Measurements from ENCODE around the gene ZFAND3.

ZFAND3 gene

DNA sequence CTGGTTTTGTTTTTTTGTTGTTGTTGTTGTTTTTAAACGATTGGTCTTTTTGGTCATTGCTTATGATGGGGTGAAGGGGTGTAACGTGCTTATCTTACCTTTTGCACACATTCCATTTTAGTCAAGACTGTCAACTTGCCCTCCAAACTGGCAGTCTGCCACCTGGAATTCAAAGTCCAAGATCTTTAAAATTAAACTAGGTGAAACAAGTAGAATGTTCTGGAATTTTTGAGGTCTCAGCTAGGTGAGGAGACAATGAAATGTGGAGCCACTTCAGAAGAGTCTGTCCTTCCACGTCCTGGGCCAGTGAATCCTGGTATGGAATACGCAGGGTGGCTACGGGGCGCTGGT, 344.6 kb downstream of the ZFAND3 start:
- DNase-seq (ENCODE audit: low spot score) (no peak), FAIRE-seq (no peak)

DNA sequence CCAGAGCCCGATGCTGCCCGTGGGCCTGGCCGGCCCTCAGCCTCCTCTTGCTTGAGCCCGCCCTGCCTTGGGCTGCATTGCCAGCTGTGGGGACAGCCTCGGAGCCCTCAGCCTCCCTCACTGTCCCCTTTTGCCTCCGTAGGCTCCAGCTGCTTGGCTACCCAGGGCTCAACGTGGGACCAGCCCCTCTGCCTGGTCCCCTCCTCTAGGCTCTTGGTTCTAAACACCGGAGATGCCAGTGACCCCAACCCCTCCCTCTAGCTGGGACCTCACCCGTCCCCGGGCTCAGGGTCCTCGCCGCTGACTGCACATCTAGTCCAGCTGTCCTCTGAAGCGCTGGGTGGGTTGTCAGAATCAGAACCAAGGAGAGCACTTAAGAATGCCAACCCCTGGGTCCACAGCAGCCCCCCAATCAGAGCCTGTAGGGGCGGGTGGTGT, 345.2 kb downstream of the ZFAND3 start:
- FAIRE-seq = no peak

DNA sequence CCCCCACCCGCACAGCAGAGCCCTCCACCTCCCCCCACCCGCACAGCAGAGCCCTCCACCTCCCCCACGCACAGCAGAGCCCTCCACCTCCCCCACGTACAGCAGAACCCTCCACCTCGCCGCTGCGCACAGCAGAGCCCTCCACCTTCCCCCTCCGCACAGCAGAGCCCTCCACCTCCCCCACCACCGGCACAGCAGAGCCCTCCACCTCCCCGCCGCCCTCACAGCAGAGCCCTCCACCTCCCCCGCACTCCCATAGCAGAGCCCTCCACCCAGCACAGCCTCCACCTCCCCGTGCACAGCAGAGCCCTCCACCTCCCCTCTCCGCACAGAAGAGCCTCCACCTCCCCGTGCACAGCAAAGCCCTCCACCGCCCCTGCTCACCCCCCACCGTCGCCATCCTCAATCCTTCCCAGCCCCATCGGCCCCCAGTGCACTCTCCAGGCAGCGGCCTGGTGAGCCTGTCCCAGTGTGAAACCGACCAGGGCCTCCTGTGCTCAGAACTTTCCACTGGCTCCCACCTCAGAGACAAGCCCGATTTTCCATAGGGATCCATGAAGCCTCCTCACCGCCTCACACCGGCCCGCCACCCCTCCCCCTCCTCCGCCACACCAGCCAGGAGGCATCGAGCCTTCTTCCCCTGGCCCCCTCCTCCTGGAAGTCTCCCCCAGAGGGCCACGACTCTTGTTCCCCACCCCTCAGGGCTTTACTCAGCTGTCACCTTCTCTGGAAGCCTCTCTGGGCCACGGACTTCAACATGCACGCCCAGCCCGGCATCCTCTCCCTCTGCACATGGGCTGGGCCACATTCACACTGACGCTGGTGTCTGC, 347.1 kb downstream of the ZFAND3 start:
- FAIRE-seq (no peak), DNase-seq (ENCODE audit: low spot score) (no peak)

More for the DNA sequence above, 345.2 kb downstream of the ZFAND3 start:
- no peak for DNase-seq (ENCODE audit: low spot score)

DNA sequence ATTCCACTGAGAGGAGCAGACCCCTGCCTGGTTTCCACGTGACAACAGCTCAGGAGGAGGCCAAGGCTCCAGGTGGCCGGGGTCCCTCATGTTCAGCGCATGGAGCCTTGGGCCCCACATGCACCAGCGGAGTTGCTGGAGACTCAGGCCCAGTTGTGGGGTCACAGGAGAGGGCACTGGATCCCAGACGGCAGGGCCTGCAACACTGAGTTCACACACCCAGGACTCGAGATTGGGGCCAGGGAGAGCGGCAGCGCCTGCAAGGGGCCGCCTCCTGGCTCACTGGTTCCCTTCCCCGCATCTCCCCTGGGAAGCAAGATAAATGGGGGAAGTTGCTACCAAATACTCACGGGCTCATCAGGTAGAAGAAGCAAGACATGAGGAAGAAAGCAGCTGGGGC, 348.1 kb downstream of the ZFAND3 start:
- FAIRE-seq (no peak), DNase-seq (ENCODE audit: low spot score) (no peak)

DNA sequence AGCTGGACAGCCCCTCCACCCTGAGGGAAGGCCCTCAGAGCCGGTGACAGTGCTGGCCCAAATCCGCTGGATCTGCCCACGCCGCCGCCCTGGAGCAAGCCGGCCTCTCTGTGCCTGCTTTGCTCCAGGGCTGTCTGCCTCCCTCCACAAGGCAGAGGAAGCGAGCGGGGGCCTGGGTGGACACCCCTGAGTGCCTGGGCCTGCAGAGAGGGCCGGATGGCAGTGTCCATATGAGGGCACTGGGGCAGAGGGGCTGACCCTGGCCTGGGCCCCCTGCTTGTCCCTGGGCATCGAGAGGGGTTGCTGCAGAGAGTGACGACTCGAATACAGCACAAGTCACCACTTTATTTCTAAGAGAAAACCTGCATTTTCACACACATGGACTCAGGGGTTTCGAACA, 348.6 kb downstream of the ZFAND3 start:
- DNase-seq (ENCODE audit: low spot score) (no peak), FAIRE-seq (no peak)

DNA sequence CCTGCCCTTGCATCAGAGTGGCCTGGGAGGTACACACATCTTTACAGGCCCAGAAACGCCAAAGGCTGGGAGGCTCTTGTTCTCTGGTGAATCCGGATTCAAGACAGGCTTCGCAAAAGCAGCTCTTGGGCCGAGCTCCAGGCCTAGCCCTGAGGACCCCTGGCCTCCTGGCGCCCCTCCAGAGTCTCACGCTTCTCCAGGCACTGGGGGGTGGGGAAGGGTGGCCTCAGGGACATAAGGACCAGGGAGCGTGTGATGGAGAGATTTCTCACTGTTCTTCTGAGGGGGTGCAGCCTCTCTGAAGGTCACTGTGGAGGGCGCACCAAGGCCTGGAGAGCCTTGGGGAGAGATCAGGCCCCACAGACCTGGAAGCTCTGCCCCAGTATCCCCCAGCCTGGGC, 349.2 kb downstream of the ZFAND3 start:
- FAIRE-seq = no peak
- no peak for DNase-seq (ENCODE audit: low spot score)

DNA sequence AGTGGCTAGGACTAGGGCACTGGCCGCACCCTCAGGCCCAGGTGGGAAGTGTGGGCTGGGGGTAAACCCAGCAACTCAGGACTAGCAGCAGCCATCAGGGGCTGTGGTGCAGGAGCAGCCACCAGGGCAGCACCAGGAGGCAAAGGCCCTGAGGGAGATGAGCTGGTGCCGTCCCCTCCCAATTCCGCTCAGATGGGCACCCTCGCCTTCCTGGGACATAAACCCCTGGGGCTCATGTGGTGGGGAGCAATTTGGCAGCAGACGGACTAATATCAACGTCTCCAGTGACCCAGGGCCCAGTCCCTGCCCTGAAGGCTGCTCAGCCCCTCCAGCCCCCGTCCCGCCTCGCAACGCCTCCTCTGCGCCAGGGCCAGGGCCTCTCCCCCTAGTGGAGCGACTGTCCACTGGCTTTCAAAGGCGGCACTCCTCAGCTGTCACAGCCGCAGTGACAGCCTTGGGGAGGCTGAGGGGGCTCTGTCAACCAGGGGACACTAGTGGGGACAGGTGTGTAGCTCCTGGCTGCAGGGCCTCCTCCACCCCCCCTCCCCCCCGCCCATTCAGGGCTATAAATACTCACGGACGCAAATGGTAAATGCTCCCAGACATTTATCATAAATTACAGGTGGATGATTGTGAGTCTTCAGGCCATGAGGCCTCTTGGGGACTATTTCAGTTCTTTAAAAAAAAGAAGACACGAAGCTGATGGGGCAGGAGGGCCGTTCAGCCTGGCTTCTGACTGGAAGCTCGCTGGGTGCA, 349.9 kb downstream of the ZFAND3 start:
- DNase-seq (ENCODE audit: low spot score) (no peak), FAIRE-seq (no peak)

DNA sequence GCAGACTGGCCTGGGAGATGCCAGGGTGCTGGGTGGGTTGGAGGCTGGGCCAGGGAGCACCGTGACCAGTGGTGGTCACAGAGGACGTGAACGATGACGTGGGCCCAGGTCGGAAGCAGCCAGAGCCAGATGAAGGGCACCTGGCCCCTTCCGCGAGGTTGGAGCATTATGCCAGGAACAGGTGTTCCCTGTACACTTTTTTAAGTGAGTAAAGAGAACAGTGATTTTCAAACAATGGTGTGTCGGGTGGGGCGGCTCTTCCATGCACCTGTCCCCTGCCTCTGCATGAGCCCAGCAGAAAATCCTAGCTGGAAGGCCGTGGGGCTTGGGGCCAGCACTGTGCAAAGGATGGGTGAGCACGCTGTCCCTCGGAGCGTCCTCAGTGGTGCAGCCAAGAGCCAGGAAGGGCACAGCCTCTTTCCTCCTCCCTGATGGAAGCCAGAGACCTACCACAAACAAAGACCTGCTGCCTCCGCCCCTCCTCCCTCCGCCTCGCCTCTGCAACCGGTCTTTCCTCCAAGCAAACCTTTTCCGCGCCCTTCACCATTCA, 350.5 kb downstream of the ZFAND3 start:
- no peak for FAIRE-seq
- DNase-seq (ENCODE audit: low spot score) = no peak

DNA sequence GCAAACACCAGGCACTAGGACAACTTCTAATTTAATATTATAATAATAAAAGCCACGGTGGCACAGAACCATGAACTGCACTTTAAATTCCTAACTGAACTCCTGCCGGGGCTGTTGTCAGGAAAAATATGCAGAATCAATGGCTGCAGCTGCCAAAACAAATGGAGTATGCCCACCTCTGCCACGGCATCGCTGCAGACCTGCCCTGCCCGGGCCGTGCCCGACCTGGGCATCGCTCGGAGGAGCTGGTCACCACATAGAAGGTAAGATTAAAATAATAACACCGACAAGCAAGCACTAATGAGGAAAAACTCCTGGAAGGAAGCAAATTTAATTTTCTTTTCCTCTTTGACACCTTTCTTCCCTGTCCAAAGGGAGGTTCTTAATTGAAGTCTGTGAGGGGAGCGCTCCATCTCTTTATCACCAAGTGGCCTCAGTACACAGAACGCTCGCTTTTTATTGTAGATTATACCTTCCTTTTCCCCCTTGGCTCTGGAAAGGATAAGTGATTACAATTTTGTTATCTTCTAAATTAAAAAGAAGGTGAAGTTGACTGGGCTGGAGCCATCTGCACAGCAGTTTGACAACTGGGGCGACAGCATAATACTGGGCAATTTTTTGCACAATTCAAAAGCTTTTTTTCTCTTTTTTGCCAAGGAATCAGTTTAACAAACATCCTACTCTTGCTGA, 351.3 kb downstream of the ZFAND3 start:
- FAIRE-seq = no peak

DNA sequence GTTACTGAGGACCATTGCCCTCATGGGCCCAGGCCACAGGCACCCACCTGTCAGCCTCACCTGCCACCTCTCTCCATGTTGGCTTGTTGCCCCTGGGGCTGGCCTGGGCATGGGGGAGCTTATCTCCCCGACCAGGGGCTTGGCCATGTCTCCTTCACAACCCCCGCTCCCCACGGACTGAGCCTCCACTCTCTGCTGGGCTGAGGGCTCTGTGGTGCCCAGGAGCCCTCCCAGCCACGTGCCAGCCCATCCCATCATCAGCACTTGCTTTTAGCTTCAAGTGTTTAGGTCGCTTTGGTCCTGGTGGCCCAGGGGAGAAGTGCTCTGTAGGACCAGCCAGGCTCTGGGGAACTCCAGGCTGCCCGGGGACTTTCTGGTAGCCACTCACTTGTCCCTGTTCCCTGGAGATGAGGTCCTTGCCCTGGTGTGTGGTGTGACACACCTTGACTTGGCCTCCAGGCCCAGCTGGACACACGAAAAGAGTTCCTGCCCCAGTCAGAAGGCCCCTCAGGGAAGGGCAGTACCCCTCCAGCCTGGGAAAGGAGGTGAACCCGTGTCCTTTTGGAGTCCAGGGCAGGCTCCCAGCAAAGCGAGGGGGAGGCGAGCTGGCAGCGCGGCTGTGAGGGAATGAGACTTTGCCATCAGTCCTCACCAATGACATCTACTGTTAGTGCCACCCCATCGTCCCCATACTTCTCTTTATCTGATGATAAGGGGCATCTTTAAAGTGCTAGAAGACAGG, 352.6 kb downstream of the ZFAND3 start:
- FAIRE-seq (no peak), DNase-seq (ENCODE audit: low spot score) (no peak)

More for the DNA sequence above, 351.3 kb downstream of the ZFAND3 start:
- no peak for DNase-seq (ENCODE audit: low spot score)

DNA sequence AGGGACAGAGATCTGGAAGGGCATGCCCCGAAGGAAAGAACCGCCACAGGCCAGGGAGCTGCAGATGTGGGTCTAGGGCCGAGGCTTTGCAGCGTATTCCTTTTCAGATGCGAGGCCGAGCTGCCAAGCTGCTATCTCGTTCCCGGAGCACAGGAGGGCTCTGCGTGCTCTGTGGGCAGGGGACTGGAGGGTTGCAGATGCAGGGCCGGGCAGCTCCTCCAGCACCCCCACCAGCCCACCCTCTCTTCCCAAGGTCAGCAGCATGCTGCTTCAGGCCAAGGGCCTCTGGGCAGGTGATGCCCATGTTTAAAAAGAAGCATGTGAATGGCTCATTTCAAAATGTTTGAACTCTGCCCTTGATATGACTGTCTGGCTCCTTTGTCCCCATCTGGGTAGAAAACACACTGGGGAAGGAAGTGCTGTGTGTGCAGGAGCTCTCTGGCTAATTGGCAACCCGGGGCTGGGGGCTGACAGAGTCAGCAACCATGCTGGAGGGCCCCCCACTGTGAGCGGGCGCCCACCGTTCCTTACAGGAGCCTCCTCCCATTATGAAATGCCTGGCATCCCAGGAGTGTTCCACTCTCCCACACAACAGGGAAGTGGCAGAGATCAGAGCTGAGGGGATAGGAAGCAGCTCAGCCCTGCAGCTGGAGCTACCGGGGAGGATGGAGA, 353.3 kb downstream of the ZFAND3 start:
- DNase-seq (ENCODE audit: low spot score) (no peak), FAIRE-seq (no peak)

DNA sequence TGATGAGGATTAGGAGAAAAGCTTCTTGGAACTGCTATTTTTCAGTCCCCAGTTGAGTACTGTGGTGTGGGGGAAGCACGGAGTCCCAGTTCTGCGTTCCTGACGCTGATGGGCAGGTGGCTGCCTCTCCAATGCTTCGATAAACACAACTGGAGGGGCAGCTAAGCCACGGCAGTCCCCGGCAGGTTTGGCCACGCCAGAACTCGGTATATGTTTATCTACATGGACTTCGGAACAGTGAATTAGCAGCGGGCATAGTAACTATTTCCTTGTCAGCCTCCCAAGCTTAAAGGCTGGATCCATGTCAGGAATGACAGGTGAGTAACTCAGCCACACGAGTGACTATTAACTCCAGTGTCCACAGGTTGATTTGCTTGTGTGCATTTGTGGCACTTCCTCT, 354.4 kb downstream of the ZFAND3 start:
- FAIRE-seq = no peak
- no peak for DNase-seq (ENCODE audit: low spot score)

DNA sequence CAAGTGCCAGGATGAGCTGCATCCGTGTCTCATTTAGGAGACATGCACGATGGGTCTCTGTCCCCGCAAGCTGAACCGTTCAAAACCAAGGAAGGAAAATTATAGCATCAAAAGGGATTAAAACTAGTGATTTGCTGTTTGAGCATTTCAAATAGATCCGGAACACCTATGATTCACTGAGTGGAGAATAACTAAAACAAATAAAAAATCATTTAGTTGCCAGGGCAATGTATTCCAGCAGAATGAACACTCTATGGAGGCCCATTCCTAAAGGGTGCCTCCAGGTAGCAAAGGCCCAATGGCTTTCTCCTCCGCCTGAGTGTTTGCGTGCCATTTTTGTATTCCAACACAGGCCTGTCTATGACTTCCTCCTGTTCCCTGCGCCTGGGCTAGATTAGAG, 354.8 kb downstream of the ZFAND3 start:
- no peak for FAIRE-seq
- DNase-seq (ENCODE audit: low spot score) = no peak

DNA sequence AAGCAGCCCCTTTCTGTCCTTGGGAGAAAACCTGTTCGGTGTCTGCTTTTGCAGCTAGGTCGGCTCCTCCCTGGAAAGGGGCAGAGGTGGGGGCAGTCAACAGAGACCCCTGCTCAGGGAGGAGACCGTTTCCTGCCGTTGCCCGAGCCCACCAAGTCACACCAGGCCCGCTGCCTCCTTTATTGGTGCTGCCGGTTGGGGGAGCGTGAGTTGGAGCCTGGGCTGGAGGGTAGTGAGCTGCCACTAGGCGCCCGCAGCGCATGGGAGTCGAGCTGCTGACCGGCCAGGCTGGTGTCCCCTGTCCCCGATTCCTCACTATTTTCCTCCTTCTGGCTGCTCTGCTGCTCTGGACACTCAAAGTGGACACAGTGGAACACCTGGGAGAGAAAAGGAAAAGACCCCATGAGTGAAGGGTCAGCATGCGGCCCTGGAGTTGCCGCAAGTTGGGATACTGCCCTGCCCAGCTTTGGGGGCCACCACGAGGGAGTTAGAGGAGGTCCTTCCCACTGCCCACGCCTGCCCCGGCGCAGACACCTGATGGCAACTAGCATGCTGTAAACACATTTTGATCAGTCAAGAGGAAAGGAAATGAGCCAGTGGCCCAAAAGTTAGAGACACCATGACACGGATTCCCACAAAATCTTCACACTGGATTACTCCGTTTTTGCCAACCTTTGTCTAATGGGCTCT, 355.4 kb downstream of the ZFAND3 start:
- no peak for DNase-seq (ENCODE audit: low spot score)
- no peak for FAIRE-seq

DNA sequence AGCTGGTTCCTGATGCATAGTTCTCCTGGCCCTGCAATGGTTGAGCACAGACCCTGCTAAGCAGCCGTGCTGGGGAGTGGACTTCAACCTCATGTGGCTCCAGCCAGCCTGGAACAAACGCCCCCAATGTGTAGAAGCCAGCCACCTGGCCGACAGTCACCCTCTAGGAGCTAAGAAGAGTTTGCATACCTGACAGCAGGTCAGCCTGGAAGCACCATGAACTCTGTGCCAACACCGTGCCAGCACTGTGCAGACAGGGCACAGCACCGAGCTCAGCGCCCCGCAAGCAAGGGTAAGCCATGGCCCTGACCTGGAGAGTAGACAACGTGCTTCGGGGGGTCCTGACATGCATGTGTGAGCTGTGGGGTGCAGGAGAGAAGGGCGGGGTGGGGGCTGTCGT, 356.3 kb downstream of the ZFAND3 start:
- FAIRE-seq = no peak

DNA sequence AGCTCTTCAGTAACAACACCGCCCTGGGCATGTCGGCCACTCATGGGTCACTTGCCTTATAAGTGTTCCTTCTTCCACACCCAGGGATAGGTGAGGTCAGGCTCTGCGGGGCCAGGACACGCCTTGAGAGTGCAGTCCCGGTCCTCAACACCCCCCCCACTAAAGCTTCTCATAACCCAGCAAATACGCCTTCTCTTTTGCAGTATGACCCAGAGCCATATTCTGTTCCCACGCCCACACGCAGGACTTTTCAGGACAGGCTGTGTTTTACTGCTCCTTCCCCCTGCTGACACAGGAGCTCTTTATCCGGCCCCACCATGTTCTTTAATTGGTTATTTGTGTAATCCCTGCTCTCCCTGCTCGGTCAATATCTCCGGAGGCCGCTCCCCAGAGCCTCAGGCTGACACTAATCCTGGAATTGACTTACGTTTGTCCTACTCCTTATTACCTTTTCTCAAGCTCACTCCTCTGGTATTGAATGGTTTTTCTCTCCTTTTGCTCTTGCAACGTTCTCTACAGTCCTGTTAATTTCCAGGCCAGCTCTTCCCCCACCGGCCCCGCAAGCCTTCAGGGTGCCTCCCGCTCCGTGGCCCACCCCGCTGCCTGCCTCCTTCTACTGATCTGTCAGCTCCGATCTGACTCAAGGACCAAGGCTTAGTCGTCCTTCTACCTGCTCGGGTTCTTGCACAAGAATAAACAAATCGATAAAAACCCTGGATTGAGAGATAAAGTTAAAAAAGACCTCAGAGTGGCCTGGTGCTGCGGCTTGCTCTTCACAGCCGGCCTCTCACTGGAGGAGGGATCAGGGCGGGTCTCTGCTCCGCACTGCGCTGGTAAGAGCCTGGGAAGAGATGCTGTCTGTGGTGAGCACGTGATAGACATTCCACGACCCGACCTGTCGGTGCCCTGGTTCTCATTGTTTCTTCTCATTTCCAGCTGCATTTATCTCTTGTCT, 357.5 kb downstream of the ZFAND3 start:
- DNase-seq (ENCODE audit: low spot score) = no peak
- no peak for FAIRE-seq

More for the DNA sequence above, 356.3 kb downstream of the ZFAND3 start:
- DNase-seq (ENCODE audit: low spot score) = no peak

DNA sequence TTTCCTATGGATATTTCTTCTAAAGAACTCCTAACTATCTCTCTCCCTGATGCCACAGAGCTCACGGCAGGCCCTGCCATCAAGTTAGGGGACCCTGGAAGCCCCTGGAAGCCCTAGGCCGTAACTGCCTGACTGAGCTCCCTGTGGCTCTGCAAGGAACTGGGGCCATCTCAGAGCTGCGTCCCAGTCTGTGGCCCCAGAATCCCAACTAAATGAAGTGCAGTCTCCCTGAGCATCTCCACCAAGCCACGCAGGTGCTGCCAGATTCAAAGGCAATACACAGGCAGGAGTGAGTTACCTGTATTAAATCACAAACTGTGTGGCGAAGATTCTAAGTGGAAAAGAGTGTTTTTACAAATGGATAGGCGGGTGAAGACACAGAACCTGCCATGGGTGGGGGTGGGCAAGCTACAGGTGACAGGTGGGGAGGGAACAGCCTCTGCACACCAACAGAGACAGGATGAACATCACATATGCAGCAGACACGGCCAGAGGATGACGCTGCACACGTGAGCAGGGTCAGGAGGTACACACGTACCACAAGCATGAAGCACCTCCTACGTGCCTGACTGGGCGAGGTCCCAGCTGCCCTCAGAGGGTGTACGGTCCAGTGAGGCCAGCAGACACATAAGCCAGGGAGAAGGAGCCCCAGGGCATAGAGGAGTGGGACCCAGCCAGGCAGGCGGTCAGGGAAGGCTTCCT, 358.5 kb downstream of the ZFAND3 start:
- FAIRE-seq = no peak
- no peak for DNase-seq (ENCODE audit: low spot score)

DNA sequence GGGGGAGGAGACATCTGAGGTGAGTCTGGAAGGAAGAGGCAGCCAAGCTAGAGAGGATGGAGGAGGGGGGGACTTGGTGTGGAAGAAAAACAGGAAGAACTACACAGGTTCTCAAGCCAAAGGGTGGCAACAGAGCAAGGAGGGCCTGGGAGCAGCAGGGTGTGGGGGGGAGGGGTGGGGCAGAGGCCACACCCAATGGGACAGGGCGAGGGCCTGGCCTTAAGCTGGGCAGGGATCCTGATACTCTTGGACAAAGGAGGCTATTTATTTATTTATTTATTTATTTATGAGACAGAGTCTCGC, 359.0 kb downstream of the ZFAND3 start:
- FAIRE-seq = no peak
- DNase-seq (ENCODE audit: low spot score) = no peak

Data from urothelium cell line (cell line).